RWPE1 (cell line): Measurements from ENCODE around the gene MAP3K12.

Experiments
- CTCF ChIA-PET: fragments of 350-600 bp; sonication (Branson Sonifier 250); formaldehyde crosslinking; extraction: SDS; loops from one replicate; lab custom pipeline; 2021; lab: Yijun Ruan, JAX
- POLR2A ChIA-PET: fragments of 400-600 bp; formaldehyde crosslinking; extraction: SDS; loops from one replicate; lab custom pipeline; 2020; ENCODE audit warnings: antibody characterized with exemption; ENCODE audit not compliant: low non-redundant PET; lab: Yijun Ruan, JAX
- DNase-seq: peaks from one replicate; pipeline ENCODE4 v3.0.0; 2012; ENCODE audit warnings: low spot score
- H3K27ac ChIP-seq: fragments of 450-650 bp; 2 replicates; pipeline ENCODE4 v1.5.1; 2017
- CTCF ChIP-seq: fragments of 450-650 bp; conservative IDR thresholded peaks from 2 replicates; pipeline ENCODE4 v1.5.1; 2017; ENCODE audit warnings: low read depth, mild to moderate bottlenecking

The MAP3K12 gene

GRCh38 chr12:53523131-53523530, 23.9 kb upstream of the MAP3K12 start:
- CTCF ChIA-PET = no interaction called here
- POLR2A ChIA-PET = no interaction called here
- H3K27ac ChIP-seq = no peak overlapping the region
- no peak for TF ChIP-seq CTCF
- DNase-seq = no peak

- no peak for DNase-seq
- CTCF ChIA-PET = interaction anchor here (0.6 to 1.3 kb wide), 2 partner anchors 10 to 225 kb away, joined by 3 to 6 read pairs; no protein-coding TSS in a partner anchor
These were observed 19.1 kb upstream of the MAP3K12 start for GRCh38 chr12:53518381-53518780.

GRCh38 chr12:53516758-53517455, 17.6 kb upstream of the MAP3K12 start:
- POLR2A ChIA-PET = no interaction called here
- DNase-seq = no peak
- no peak overlapping the region for H3K27ac ChIP-seq
- CTCF ChIA-PET = interaction anchor here (0.8 kb wide), 1 partner anchor 96 kb away, joined by 3 read pairs; no protein-coding TSS in a partner anchor
- TF ChIP-seq CTCF = no peak

More at GRCh38 chr12:53518381-53518780, 19.1 kb upstream of the MAP3K12 start:
- no peak for TF ChIP-seq CTCF
- no peak overlapping the region for H3K27ac ChIP-seq
- POLR2A ChIA-PET = no interaction called here

- CTCF ChIA-PET = no interaction called here
- POLR2A ChIA-PET = no interaction called here
- no peak for DNase-seq
- no peak overlapping the region for H3K27ac ChIP-seq
- no peak for TF ChIP-seq CTCF
These were observed 16.0 kb upstream of the MAP3K12 start for GRCh38 chr12:53515291-53515680.

GRCh38 chr12:53514628-53515290, 15.5 kb upstream of the MAP3K12 start:
- H3K27ac ChIP-seq = no peak overlapping the region
- no peak for DNase-seq
- ChIA-PET CTCF (interaction anchor here (0.6 kb wide), 1 partner anchor 76 kb away, joined by 3 read pairs; no protein-coding TSS in a partner anchor), POLR2A (no interaction called here)
- TF ChIP-seq CTCF = no peak

- DNase-seq = no peak
- ChIA-PET CTCF (interaction anchor here (0.6 kb wide), 1 partner anchor 77 kb away, joined by 3 read pairs; no protein-coding TSS in a partner anchor), POLR2A (no interaction called here)
- no peak overlapping the region for H3K27ac ChIP-seq
- no peak for TF ChIP-seq CTCF
These were observed 14.6 kb upstream of the MAP3K12 start for GRCh38 chr12:53513712-53514410.
